Endothelial cell of umbilical vein (primary cell): Measurements from ENCODE around the gene DCUN1D2. TPM values are rescaled to one million over a fixed set of nuclear protein-coding genes. Genes with fewer than 3 reads are reported as not detected.
"Not testable (repeated sequence)": the region's sequence is repeated elsewhere in the genome, so short reads cannot be mapped to it uniquely, and the experiment has no call there.

Source experiments
- BruUV-seq: library from RNA; stranded (reverse); fragments of 400-500 nt; replicated peaks from 2 replicates; lab custom pipeline; 2021; lab: Mats Ljungman, UMichigan
- CTCF ChIA-PET: fragments of 300-600, 350-600 bp; sonication (Branson Sonifier 250); formaldehyde crosslinking; loops from one replicate; lab custom pipeline; 2021; ENCODE audit warnings: antibody characterized with exemption, inconsistent platforms; lab: Charles Lee
- POLR2A ChIA-PET: fragments of 300-600, 350-600 bp; sonication (Branson Sonifier 250); formaldehyde crosslinking; loops from one replicate; lab custom pipeline; 2021; ENCODE audit warnings: antibody characterized with exemption, inconsistent platforms; lab: Charles Lee
- DNase-seq: peaks from one replicate; pipeline ENCODE4 v3.0.0-alpha.2; 2011; ENCODE audit warnings: low read depth, low spot score
- FAIRE-seq: peaks from 2 replicates; lab custom pipeline; 2011; peaks lifted over from hg19 to GRCh38; lab: Jason Lieb, UNC
- H2AFZ ChIP-seq: 2 replicates; pipeline ENCODE4 v1.6.0; 2012; ENCODE audit warnings: low read depth, low read length, control low read depth, inconsistent platforms
- H3K27ac ChIP-seq: 2 replicates; pipeline ENCODE4 v1.5.1; 2011; ENCODE audit warnings: low read depth, mild to moderate bottlenecking, control low read depth, low read length, moderate library complexity; ENCODE audit not compliant: insufficient read depth
- H3K27me3 ChIP-seq, 2 experiments: 2 replicates each; pipeline versions ENCODE4 v1.6.0 to v1.6.1; 2011; ENCODE audit warnings: low read length in 2 of 2, mixed read lengths in 1 of 2; ENCODE audit not compliant: control insufficient read depth in 2 of 2, insufficient read depth in 2 of 2
- H3K36me3 ChIP-seq, 2 experiments: 2 replicates in 1 of 2; 3 replicates in 1 of 2; pipeline ENCODE4 v1.5.1; 2011; ENCODE audit warnings: low read length in 2 of 2, mild to moderate bottlenecking in 1 of 2, moderate library complexity in 1 of 2; ENCODE audit not compliant: control insufficient read depth in 2 of 2, insufficient read depth in 2 of 2; ENCODE audit errors: extremely low read depth in 1 of 2
- H3K4me1 ChIP-seq: 3 replicates; pipeline ENCODE4 v1.5.1; 2011; ENCODE audit warnings: mild to moderate bottlenecking, low read length; ENCODE audit not compliant: control insufficient read depth, insufficient read depth; ENCODE audit errors: extremely low read depth
- H3K4me2 ChIP-seq: 2 replicates; pipeline ENCODE4 v1.6.1; 2011; ENCODE audit warnings: low read length, control low read depth, mixed read lengths; ENCODE audit not compliant: insufficient read depth
- H3K4me3 ChIP-seq, 3 experiments: fragments of 200-600 bp in 1 of 3; sonication (generic), shearing (Covaris generic) in 1 of 3; replicated peaks in 1 of 3; 2 replicates each; pipeline ENCODE4 v1.5.1; 2011 to 2016; ENCODE audit warnings: control low read depth in 3 of 3, low read length in 3 of 3, mild to moderate bottlenecking in 2 of 3, inconsistent platforms in 1 of 3, low read depth in 1 of 3, moderate library complexity in 1 of 3; ENCODE audit not compliant: insufficient read depth in 1 of 3
- H3K79me2 ChIP-seq: 2 replicates; pipeline ENCODE4 v1.6.0; 2012; ENCODE audit warnings: low read length, inconsistent platforms; ENCODE audit not compliant: control insufficient read depth, insufficient read depth
- H3K9ac ChIP-seq: replicated peaks from 2 replicates; pipeline ENCODE3; 2011; ENCODE audit warnings: low read length, control low read depth; ENCODE audit not compliant: insufficient read depth; ENCODE audit errors: extremely low read depth
- H3K9me1 ChIP-seq: replicated peaks from 3 replicates; pipeline ENCODE4 v1.6.0; 2011; ENCODE audit warnings: mild to moderate bottlenecking, low read length; ENCODE audit not compliant: control insufficient read depth, insufficient read depth; ENCODE audit errors: extremely low read depth
- H3K9me3 ChIP-seq: replicated peaks from 2 replicates; pipeline ENCODE4 v1.5.1; 2012; ENCODE audit warnings: low read length, inconsistent platforms; ENCODE audit not compliant: control insufficient read depth, insufficient read depth
- H4K20me1 ChIP-seq: replicated peaks from 2 replicates; pipeline ENCODE3; 2011; ENCODE audit warnings: mild to moderate bottlenecking, low read length; ENCODE audit not compliant: control insufficient read depth, insufficient read depth; ENCODE audit errors: extremely low read depth
- FOS ChIP-seq: IDR thresholded peaks from 2 replicates; pipeline ENCODE4 v1.6.1; 2011; ENCODE audit warnings: mild to moderate bottlenecking, low read length, moderate library complexity, borderline replicate concordance; ENCODE audit not compliant: insufficient read depth
- GATA2 ChIP-seq: IDR thresholded peaks from 2 replicates; pipeline ENCODE4 v1.7.0; 2011; ENCODE audit warnings: low read depth, mild to moderate bottlenecking, moderate library complexity, mixed read lengths, low read length; ENCODE audit not compliant: insufficient read length, insufficient read depth
- MYC ChIP-seq: IDR thresholded peaks from one replicate; pipeline ENCODE4 v1.6.1; 2011; ENCODE audit warnings: mild to moderate bottlenecking, low read depth, low read length
- POLR2A ChIP-seq: IDR thresholded peaks from 2 replicates; pipeline ENCODE4 v1.6.1; 2012; ENCODE audit warnings: low read depth, mild to moderate bottlenecking, control low read depth, low read length
- dilution Hi-C: fragments of 300-500 bp; cut with MboI; formaldehyde crosslinking; loops from one replicate; pipeline ENCODE4 v1.15.0; 2019; ENCODE audit warnings: low sequenced_read_pairs; ENCODE audit not compliant: extremely low pct_ligation_motif_present
- intact Hi-C: fragments of 100-400 bp; cut with micrococcal nuclease; formaldehyde crosslinking; loops from one replicate; pipeline ENCODE4 v1.10.0; 2022
- polyA plus RNA-seq, 4 experiments: library from polyadenylated mRNA; depleted of rRNA in 3 of 4; stranded (reverse) in 3 of 4; unstranded in 1 of 4; fragments of >200 nt; gene quantifications; 2 replicates each; pipeline versions ENCODE4 v1.2.1 to v1.2.3, GENCODE V29; 2011 to 2012; ENCODE audit warnings: missing spikeins in 1 of 4
- total RNA-seq: library from RNA; stranded (reverse); gene quantifications from 2 replicates; pipeline ENCODE4 v1.2.3, GENCODE V29; 2021
- TF ChIP-seq, protein P1 (sequence below), 2 donors: IDR thresholded peaks; 1 replicate in 1 of 2; 2 replicates in 1 of 2; pipeline ENCODE4 v1.5.1; 2011; ENCODE audit warnings: low read length in 2 of 2, mild to moderate bottlenecking in 2 of 2, moderate library complexity in 2 of 2, control low read depth in 1 of 2, inconsistent platforms in 1 of 2, low read depth in 1 of 2; ENCODE audit not compliant: insufficient read depth in 1 of 2; ENCODE audit errors: extremely low read depth in 1 of 2
- TF ChIP-seq, protein P2 (sequence below): IDR thresholded peaks from 2 replicates; pipeline ENCODE4 v1.6.1; 2011; ENCODE audit not compliant: insufficient read depth, insufficient read length

Gene DCUN1D2
- total and polyA plus RNA-seq, 2 donors (not counting 3 experiments of a cell fraction or from before 2014, with no cell fraction given): 10.5 to 24.9 TPM

DNA sequence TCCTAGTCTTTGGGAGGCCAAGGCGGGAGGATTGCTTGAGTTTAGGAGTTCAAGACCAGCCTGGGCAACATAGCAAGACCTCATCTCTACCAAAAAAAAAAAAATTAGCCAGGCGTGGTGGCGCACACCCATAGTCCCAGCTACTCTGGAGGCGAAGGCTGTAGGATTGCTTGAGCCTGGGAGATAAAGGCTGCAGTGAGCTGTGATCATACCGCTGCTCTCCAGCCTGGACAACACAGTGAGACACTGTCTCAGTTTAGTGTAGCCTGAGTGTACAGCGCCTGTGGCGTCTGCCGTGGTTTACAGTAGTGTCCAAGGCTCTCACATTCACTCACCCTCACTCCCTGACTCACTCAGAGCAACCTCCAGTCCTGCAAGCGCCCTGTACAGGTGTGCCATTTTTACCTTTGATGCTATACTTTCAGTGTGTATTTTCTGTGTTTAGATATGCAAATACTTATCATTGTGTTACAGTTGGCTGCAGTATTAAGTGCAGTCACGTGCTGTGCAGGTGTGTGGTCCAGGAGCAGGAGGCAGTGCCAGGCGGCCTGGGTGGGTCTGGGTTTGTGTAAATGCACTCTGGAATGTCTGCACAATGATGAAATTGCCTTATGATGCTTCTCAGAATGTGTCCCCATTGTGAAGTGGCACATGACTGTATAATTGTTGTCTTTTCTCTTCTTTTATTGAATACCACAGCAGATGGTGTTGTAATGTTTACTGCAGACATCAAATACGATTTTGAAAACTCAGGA lies 36.1 kb upstream of the DCUN1D2 start:
- Histone ChIP-seq H3K27ac (no peak overlapping the region), H3K9me3 (no peaks in the 10 kb centered on the region), H2AFZ (no peak overlapping the region), H3K9ac (no peak overlapping the region), H3K4me2 (no peak overlapping the region), H4K20me1 (no peaks in the 10 kb centered on the region), H3K4me3 (no peak overlapping the region), H3K4me1 (no peaks in the 10 kb centered on the region), H3K27me3 (no peaks in the 10 kb centered on the region), H3K9me1 (no peaks in the 10 kb centered on the region), H3K79me2 (peaks cover 7% of the 10 kb centered on the region), H3K36me3 (peaks cover 10 to 25% of the 10 kb centered on the region in 2 experiments)
- ChIA-PET POLR2A (no interaction called here), CTCF (no interaction called here)
- no peak for DNase-seq
- intact Hi-C loops (no loop called here), dilution Hi-C loops (no loop called here)
- FAIRE-seq: no peak
- no TSS peak for BruUV-seq
- no peak for TF ChIP-seq FOS
- TF ChIP-seq MYC: no peak
- TF ChIP-seq GATA2: no peak
- TF ChIP-seq, protein P1, sequence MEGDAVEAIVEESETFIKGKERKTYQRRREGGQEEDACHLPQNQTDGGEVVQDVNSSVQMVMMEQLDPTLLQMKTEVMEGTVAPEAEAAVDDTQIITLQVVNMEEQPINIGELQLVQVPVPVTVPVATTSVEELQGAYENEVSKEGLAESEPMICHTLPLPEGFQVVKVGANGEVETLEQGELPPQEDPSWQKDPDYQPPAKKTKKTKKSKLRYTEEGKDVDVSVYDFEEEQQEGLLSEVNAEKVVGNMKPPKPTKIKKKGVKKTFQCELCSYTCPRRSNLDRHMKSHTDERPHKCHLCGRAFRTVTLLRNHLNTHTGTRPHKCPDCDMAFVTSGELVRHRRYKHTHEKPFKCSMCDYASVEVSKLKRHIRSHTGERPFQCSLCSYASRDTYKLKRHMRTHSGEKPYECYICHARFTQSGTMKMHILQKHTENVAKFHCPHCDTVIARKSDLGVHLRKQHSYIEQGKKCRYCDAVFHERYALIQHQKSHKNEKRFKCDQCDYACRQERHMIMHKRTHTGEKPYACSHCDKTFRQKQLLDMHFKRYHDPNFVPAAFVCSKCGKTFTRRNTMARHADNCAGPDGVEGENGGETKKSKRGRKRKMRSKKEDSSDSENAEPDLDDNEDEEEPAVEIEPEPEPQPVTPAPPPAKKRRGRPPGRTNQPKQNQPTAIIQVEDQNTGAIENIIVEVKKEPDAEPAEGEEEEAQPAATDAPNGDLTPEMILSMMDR (IDR thresholded peaks at IDR 0.05; ENCODE audit: extremely low read depth in 1 of 2, insufficient read depth in 1 of 2, low read depth in 1 of 2, low read length in 2 of 2): no peak
- TF ChIP-seq POLR2A: no peak
- TF ChIP-seq, protein P2, sequence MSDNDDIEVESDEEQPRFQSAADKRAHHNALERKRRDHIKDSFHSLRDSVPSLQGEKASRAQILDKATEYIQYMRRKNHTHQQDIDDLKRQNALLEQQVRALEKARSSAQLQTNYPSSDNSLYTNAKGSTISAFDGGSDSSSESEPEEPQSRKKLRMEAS: no peak

DNA sequence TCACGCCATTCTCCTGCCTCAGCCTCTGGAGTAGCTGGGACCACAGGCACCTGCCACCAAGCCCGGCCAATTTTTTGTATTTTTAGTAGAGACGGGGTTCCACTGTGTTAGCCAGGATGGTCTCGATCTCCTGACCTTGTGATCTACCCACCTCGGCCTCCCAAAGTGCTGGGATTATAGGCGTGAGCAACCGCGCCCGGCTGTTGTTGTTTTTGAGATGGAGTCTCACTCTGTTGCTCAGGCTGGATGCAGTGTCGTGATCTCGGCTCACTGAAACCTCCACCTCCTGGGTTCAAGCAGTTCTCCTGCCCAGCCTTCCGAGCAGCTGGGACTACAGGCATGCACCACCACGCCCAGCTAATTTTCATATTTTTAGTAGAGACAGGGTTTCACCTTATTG lies 31.9 kb upstream of the DCUN1D2 start:
- H3K27ac ChIP-seq, DNase-seq, H3K27me3 ChIP-seq, BruUV-seq, intact Hi-C loops, H3K79me2 ChIP-seq, H2AFZ ChIP-seq, CTCF ChIA-PET, H3K9me3 ChIP-seq, H3K4me2 ChIP-seq, POLR2A ChIA-PET, H4K20me1 ChIP-seq, H3K4me1 ChIP-seq, H3K9me1 ChIP-seq, H3K4me3 ChIP-seq, dilution Hi-C loops, FAIRE-seq, H3K9ac ChIP-seq: not testable (repeated sequence)
- H3K36me3 ChIP-seq: peaks cover 8 to 25% of the 10 kb centered on the region in 2 experiments
